CD4-positive, alpha-beta memory T cell (primary cell): ENCODE data around the gene ERCC5. TPM values are rescaled to one million over a fixed set of nuclear protein-coding genes. Genes with fewer than 3 reads are reported as not detected.

Source experiments
- CTCF ChIA-PET: fragments of 350-600 bp; sonication (Branson Sonifier 250); formaldehyde crosslinking; loops from one replicate; lab custom pipeline; 2021; ENCODE audit warnings: inconsistent platforms; ENCODE audit not compliant: partially characterized antibody; lab: Charles Lee
- POLR2A ChIA-PET: fragments of 350-600 bp; sonication (Branson Sonifier 250); formaldehyde crosslinking; loops from one replicate; lab custom pipeline; 2021; ENCODE audit not compliant: partially characterized antibody; lab: Charles Lee
- DNase-seq, 5 donors: peaks; one replicate each; pipeline versions ENCODE4 v3.0.0 to v3.0.0-alpha.2; 2020 to 2022; ENCODE audit warnings: mixed read lengths in 1 of 5
- H3K27ac ChIP-seq: one replicate; pipeline ENCODE4 v1.7.0; 2013; ENCODE audit warnings: low read depth, low read length
- H3K27me3 ChIP-seq: 2 replicates; pipeline ENCODE4 v1.7.0; 2013; ENCODE audit warnings: mild to moderate bottlenecking, low read length, moderate library complexity; ENCODE audit not compliant: insufficient read depth
- H3K36me3 ChIP-seq: 2 replicates; pipeline ENCODE4 v1.7.0; 2013; ENCODE audit warnings: mild to moderate bottlenecking, low read length, moderate library complexity; ENCODE audit not compliant: insufficient read depth
- H3K4me1 ChIP-seq: 2 replicates; pipeline ENCODE4 v1.7.0; 2013; ENCODE audit warnings: mild to moderate bottlenecking, low read length, moderate library complexity; ENCODE audit not compliant: insufficient read depth
- H3K4me3 ChIP-seq, 2 donors: one replicate each; pipeline ENCODE4 v1.7.0; 2013; ENCODE audit warnings: low read length in 2 of 2, mild to moderate bottlenecking in 1 of 2
- H3K9me3 ChIP-seq, 2 donors: one replicate each; pipeline ENCODE4 v1.7.0; 2013; ENCODE audit warnings: low read length in 2 of 2, control low read depth in 1 of 2; ENCODE audit not compliant: control insufficient read depth in 1 of 2
- H3K27ac Mint-ChIP-seq, 7 donors: one replicate each; pipeline ENCODE4 v1.8.0; 2020 to 2021; ENCODE audit warnings: mixed read lengths in 7 of 7, mild to moderate bottlenecking in 6 of 7, inconsistent platforms in 3 of 7, moderate library complexity in 3 of 7
- H3K27me3 Mint-ChIP-seq, 2 donors: one replicate each; pipeline ENCODE4 v1.8.0; 2020 to 2021; ENCODE audit warnings: mixed read lengths in 2 of 2
- H3K36me3 Mint-ChIP-seq, 2 donors: one replicate each; pipeline ENCODE4 v1.8.0; 2020 to 2021; ENCODE audit warnings: mixed read lengths in 2 of 2, inconsistent platforms in 1 of 2, mild to moderate bottlenecking in 1 of 2
- H3K4me1 Mint-ChIP-seq, 4 donors: one replicate each; pipeline ENCODE4 v1.8.0; 2020 to 2021; ENCODE audit warnings: mixed read lengths in 4 of 4, mild to moderate bottlenecking in 1 of 4
- H3K4me3 Mint-ChIP-seq, 8 donors: one replicate each; pipeline ENCODE4 v1.8.0; 2020 to 2021; ENCODE audit warnings: mixed read lengths in 8 of 8, mild to moderate bottlenecking in 7 of 8, moderate library complexity in 6 of 8, inconsistent platforms in 3 of 8
- H3K9me3 Mint-ChIP-seq, 8 donors: one replicate each; pipeline ENCODE4 v1.8.0; 2020 to 2021; ENCODE audit warnings: mixed read lengths in 8 of 8, mild to moderate bottlenecking in 5 of 8, inconsistent platforms in 3 of 8, moderate library complexity in 1 of 8
- intact Hi-C: fragments of 100-400 bp; cut with micrococcal nuclease; formaldehyde crosslinking; loops from one replicate; pipeline ENCODE4 v1.15.1; 2023
- polyA plus RNA-seq, 2 donors: library from polyadenylated mRNA; unstranded; fragments of 300-500 nt; fragmentation: Illumina TruSeq; gene quantifications; one replicate each; pipeline ENCODE4 v1.2.3, GENCODE V29; 2021
- total RNA-seq, 2 experiments: library from RNA; stranded (reverse); gene quantifications; one replicate each; pipeline ENCODE4 v1.2.3, GENCODE V29; 2021

ERCC5 gene
- total and polyA plus RNA-seq, 4 experiments from 2014 or later = 23.6 to 136 (median 98.2) TPM

DNA sequence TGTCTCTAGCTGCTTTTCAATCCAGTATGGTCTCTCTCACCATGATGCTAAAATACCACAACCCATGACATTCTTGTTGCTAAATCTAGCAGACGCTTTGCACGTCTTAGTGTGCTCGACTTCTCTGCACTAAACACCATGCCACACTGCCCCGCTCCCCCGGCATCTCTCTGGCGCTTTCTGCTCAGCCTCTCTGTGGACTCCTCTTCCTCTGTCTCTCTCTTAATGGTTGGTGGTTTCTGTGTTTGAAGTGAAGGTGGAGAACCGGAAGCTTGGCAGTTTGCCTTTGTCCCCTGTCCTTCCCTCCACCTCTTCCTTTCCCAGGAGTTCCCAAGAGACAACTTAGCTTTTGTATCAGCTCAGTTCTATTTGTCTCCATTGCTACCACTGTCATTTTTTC lies 8.8 kb downstream of the ERCC5 start:
- Histone ChIP-seq H3K9me3 (no peaks in the 10 kb centered on the region), H3K27me3 (no peaks in the 10 kb centered on the region), H3K27ac (peak overlapping the region; percentile 29), H3K4me1 (peaks cover 37% of the 10 kb centered on the region), H3K36me3 (peaks cover 60% of the 10 kb centered on the region), H3K4me3 (no peak overlapping the region)
- Mint-ChIP-seq H3K27ac (peak overlapping the region in 5 of 7 donors; percentile 84 to 92 (median 90)), H3K36me3 (peaks cover 46 to 73% of the 10 kb centered on the region in 2 donors), H3K4me3 (peak overlapping the region in 5 of 8 donors; percentile 35 to 73 (median 65)), H3K4me1 (peaks cover 40 to 50% (median 42%) of the 10 kb centered on the region in 4 donors), H3K9me3 (no peaks in the 10 kb centered on the region), H3K27me3 (no peaks in the 10 kb centered on the region)
- CTCF ChIA-PET = interaction anchor here (0.8 to 3.6 kb wide), 6 partner anchors 9 to 275 kb away, joined by 3 to 19 read pairs (median 4); partner anchors contain the start of gene ERCC5
- POLR2A ChIA-PET = interaction anchor here (0.7 to 1.3 kb wide), 3 partner anchors 8 to 263 kb away, joined by 3 to 5 read pairs (median 3); partner anchors contain the start of gene ERCC5
- DNase-seq = peak in 3 of 5 donors; percentile 11 to 31 (median 20)
- intact Hi-C loops = no loop called here

DNA sequence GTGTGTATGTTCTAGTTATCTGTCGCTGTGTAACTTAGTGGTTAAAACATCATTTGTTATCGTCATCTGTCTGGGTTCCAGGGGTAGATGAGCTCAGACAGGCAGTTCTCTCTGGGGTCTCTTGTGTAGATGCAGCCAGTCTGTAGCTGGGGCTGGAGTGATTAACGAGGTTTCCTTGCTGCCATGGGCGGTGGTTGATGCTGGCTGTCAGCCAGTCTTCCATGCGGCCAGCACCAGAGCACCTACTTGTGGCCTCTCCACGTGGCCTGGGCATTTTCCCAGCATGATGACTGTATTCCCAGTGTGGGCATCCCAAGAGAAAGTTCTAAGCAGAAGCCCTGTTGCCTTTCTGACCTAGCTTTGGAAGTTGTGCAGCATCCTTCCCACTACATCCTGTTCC lies 10.7 kb downstream of the ERCC5 start:
- Histone ChIP-seq H3K36me3 (peaks cover 75% of the 10 kb centered on the region), H3K27ac (no peak overlapping the region), H3K27me3 (no peaks in the 10 kb centered on the region), H3K9me3 (no peaks in the 10 kb centered on the region), H3K4me3 (no peak overlapping the region), H3K4me1 (peaks cover 28% of the 10 kb centered on the region)
- intact Hi-C loops = no loop called here
- POLR2A ChIA-PET = interaction anchor here (1.1 kb wide), 2 partner anchors 10 to 57 kb away, joined by 3 to 4 read pairs; no protein-coding TSS in a partner anchor
- H3K27ac Mint-ChIP-seq = peak overlapping the region in 3 of 7 donors; percentile 6 to 72 (median 50)
- no peak overlapping the region for H3K4me3 Mint-ChIP-seq
- peaks cover 55 to 82% of the 10 kb centered on the region in 2 donors for H3K36me3 Mint-ChIP-seq
- CTCF ChIA-PET = interaction anchor here (0.9 to 3.6 kb wide), 3 partner anchors 9 to 14 kb away, joined by 3 to 19 read pairs (median 3); no protein-coding TSS in a partner anchor
- peaks cover 27 to 42% (median 36%) of the 10 kb centered on the region in 4 donors for H3K4me1 Mint-ChIP-seq
- no peaks in the 10 kb centered on the region for H3K27me3 Mint-ChIP-seq
- no peaks in the 10 kb centered on the region for H3K9me3 Mint-ChIP-seq
- DNase-seq = no peak

DNA sequence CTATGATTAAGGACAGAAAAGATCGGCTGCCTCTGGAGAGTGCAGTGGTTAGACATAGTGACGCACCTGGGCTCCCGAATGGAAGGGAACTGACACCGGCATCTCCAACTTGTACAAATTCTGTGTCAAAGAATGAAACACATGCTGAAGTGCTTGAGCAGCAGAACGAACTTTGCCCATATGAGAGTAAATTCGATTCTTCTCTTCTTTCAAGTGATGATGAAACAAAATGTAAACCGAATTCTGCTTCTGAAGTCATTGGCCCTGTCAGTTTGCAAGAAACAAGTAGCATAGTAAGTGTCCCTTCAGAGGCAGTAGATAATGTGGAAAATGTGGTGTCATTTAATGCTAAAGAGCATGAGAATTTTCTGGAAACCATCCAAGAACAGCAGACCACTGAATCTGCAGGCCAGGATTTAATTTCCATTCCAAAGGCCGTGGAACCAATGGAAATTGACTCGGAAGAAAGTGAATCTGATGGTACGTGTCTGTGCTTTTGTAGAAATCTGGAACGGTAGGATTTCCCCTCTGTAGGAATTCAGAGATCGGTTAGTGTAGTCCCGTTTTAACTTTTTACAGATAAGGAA lies 16.9 kb downstream of the ERCC5 start:
- CTCF ChIA-PET = interaction anchor here (1.9 kb wide), 1 partner anchor 8 kb away, joined by 14 read pairs; no protein-coding TSS in a partner anchor
- peaks cover 20 to 40% (median 30%) of the 10 kb centered on the region in 4 donors for H3K4me1 Mint-ChIP-seq
- H3K4me3 ChIP-seq = no peak overlapping the region
- H3K36me3 ChIP-seq = peaks cover 94% of the 10 kb centered on the region
- no peaks in the 10 kb centered on the region for H3K9me3 Mint-ChIP-seq
- peak overlapping the region in 1 of 8 donors; percentile 3 for H3K4me3 Mint-ChIP-seq
- DNase-seq = no peak
- no peaks in the 10 kb centered on the region for H3K27me3 ChIP-seq
- H3K27ac Mint-ChIP-seq = no peak overlapping the region
- H3K4me1 ChIP-seq = peaks cover 17% of the 10 kb centered on the region
- intact Hi-C loops = no loop called here
- H3K27ac ChIP-seq = no peak overlapping the region
- no peaks in the 10 kb centered on the region for H3K27me3 Mint-ChIP-seq
- peaks cover 73 to 87% of the 10 kb centered on the region in 2 donors for H3K36me3 Mint-ChIP-seq
- POLR2A ChIA-PET = interaction anchor here (1.5 kb wide), 2 partner anchors 16 to 17 kb away, joined by 5 read pairs; partner anchors contain the start of gene ERCC5
- no peaks in the 10 kb centered on the region for H3K9me3 ChIP-seq

DNA sequence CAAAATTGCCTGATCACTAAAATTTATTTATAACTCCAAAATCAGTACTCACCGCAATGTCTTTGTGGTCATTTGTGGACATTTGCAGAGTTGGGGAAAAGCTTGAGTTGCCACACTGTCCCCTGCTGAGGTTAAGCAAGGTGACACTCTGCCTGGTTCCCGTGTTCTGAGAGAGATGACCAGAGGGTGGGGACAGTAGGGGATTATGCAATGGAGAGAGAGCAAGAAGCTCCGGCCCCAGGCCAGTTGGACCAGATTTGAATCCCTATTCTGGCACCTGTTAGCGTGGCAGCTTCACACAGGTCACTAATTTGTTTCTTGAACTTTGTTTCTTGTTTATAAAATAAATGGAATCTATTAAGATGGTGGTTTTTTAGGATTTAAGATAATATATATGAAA lies 17.8 kb downstream of the ERCC5 start:
- no peak for DNase-seq
- Mint-ChIP-seq H3K27me3 (no peaks in the 10 kb centered on the region), H3K4me1 (peaks cover 22 to 40% (median 30%) of the 10 kb centered on the region in 4 donors), H3K9me3 (no peaks in the 10 kb centered on the region), H3K36me3 (peaks cover 74 to 85% of the 10 kb centered on the region in 2 donors), H3K4me3 (peak overlapping the region in 1 of 8 donors; percentile 19), H3K27ac (peak overlapping the region in 2 of 7 donors; percentile 47 to 77)
- H3K9me3 ChIP-seq = no peaks in the 10 kb centered on the region
- intact Hi-C loops = no loop called here
- no peak overlapping the region for H3K4me3 ChIP-seq
- no peak overlapping the region for H3K27ac ChIP-seq
- ChIA-PET CTCF (interaction anchor here (0.7 to 1.2 kb wide), 2 partner anchors 16 to 18 kb away, joined by 3 to 4 read pairs; partner anchors contain the start of gene ERCC5), POLR2A (interaction anchor here (0.5 to 1.5 kb wide), 3 partner anchors 17 to 69 kb away, joined by 3 to 5 read pairs (median 3); no protein-coding TSS in a partner anchor)
- H3K27me3 ChIP-seq = no peaks in the 10 kb centered on the region
- peaks cover 92% of the 10 kb centered on the region for H3K36me3 ChIP-seq
- peaks cover 17% of the 10 kb centered on the region for H3K4me1 ChIP-seq

DNA sequence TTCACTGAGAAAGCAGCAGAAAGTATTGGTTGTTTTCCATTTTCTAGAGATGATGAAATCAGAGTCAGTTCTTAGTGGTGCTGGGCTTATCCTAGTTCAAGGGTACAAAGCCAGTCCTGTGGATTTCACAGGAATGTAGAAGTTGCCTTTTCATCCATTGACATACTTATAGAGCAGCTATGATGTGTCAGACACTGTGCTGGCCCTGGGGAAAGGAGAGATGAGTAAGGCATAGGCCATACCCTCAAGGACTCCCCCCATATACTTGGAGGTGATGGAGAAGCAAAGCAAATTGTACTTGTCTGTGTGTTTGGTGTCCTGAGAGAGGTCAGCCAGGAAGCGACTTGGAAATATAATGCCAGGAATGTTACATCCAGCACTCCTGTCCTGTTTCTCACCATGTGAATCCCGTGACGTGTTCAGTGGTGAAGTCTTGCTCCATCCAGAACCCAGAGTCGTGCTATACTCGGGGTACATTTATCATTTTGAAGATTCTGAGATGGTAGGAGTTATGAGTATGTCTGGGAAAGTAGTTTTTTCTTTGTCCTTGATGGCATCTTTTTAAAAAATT lies 22.6 kb downstream of the ERCC5 start:
- Histone ChIP-seq H3K36me3 (peaks cover 67% of the 10 kb centered on the region), H3K27ac (no peak overlapping the region), H3K4me1 (peaks cover 23% of the 10 kb centered on the region), H3K27me3 (no peaks in the 10 kb centered on the region), H3K4me3 (no peak overlapping the region), H3K9me3 (no peaks in the 10 kb centered on the region)
- intact Hi-C loops = no loop called here
- Mint-ChIP-seq H3K36me3 (peaks cover 52 to 81% of the 10 kb centered on the region in 2 donors), H3K9me3 (no peaks in the 10 kb centered on the region), H3K27ac (peak overlapping the region in 2 of 7 donors; percentile 20 to 65), H3K4me3 (no peak overlapping the region), H3K27me3 (no peaks in the 10 kb centered on the region), H3K4me1 (peaks cover 28 to 42% (median 36%) of the 10 kb centered on the region in 4 donors)
- POLR2A ChIA-PET = no interaction called here
- no peak for DNase-seq
- CTCF ChIA-PET = no interaction called here

DNA sequence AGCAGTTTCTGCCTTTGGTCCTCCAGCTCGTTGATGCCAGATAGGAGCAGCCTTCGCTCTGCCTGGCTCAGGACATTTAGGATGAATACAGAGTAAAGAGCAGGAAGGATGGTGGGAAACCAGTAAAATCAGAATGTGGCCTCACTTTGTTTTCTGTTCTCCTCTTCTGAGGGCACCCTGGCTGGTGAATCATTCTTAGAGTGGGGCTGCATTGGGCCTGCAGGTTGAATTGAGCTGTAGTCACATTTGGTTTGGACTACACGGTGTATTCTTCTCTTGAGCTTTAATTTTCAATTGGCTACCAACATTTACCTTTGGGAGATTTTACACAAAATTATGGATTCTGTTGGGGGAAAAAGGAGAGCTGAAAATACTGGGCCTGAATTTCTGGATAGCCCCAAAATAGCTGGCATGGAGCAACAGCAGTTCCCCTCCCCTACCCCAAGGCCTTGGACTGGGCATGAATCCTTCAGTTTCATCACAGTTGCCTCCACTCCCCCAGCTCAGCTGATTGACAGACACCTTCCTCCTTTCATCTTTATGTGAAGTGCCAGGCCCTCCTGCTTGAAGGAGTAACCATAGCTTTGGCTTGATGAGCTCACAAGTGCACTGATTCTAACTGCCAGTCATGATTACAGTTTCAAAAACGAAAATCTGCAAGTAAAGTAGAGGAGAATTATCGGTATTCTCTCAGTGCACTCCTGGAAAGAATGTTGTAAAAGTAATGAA lies 24.3 kb downstream of the ERCC5 start:
- ChIA-PET CTCF (interaction anchor here (0.7 to 2.2 kb wide), 30 partner anchors 8 to 314 kb away, joined by 3 to 33 read pairs (median 4); no protein-coding TSS in a partner anchor), POLR2A (interaction anchor here (0.9 to 1.2 kb wide), 2 partner anchors 16 to 24 kb away, joined by 3 to 6 read pairs; partner anchors contain the start of gene ERCC5)
- Mint-ChIP-seq H3K27me3 (no peaks in the 10 kb centered on the region), H3K4me1 (peaks cover 18 to 35% (median 25%) of the 10 kb centered on the region in 4 donors), H3K4me3 (peak overlapping the region in 2 of 8 donors; percentile 4 to 56), H3K9me3 (no peaks in the 10 kb centered on the region), H3K27ac (peak overlapping the region; percentile 1 to 84 (median 50)), H3K36me3 (peaks cover 47 to 80% of the 10 kb centered on the region in 2 donors)
- intact Hi-C loops = no loop called here
- Histone ChIP-seq H3K4me1 (peaks cover 14% of the 10 kb centered on the region), H3K9me3 (no peaks in the 10 kb centered on the region), H3K27me3 (no peaks in the 10 kb centered on the region), H3K36me3 (peaks cover 55% of the 10 kb centered on the region), H3K4me3 (no peak overlapping the region), H3K27ac (no peak overlapping the region)
- DNase-seq = no peak
